Measurements from ENCODE around the gene PCDH10. TPM values are rescaled to one million over a fixed set of nuclear protein-coding genes. Genes with fewer than 3 reads are reported as not detected.

PCDH10 gene
- 42.0 and 85.6 TPM in 2 replicates for total RNA-seq

GRCh38 chr4:133148690-133149363, at the start of gene PCDH10:
Gene PCDH10 (plus strand): TSS chr4:133149294. CDS start chr4:133150141, 847 bp downstream.

